Fibroblast of the conjunctiva (primary cell): ENCODE measurements around the gene SPCS2.
"Not testable (repeated sequence)": the region's sequence is repeated elsewhere in the genome, so short reads cannot be mapped to it uniquely, and the experiment has no call there.

ENCODE experiments used
- DNase-seq: peaks from one replicate; pipeline ENCODE4 v3.0.0-alpha.2; 2010; ENCODE audit warnings: low read depth

The SPCS2 gene

GRCh38 chr11:74950374-74950969, 1.4 kb downstream of the SPCS2 start:
- DNase-seq: no peak

- DNase-seq: no peak
These were observed 2.2 kb downstream of the SPCS2 start for GRCh38 chr11:74951226-74951625.

- no peak for DNase-seq
These were observed 3.7 kb downstream of the SPCS2 start for GRCh38 chr11:74952752-74953151.

GRCh38 chr11:74953451-74953850, 4.4 kb downstream of the SPCS2 start:
- no peak for DNase-seq

- no peak for DNase-seq
These were observed 5.1 kb downstream of the SPCS2 start for GRCh38 chr11:74954199-74954598.

- no peak for DNase-seq
These were observed 7.4 kb downstream of the SPCS2 start for GRCh38 chr11:74956397-74957015.

- DNase-seq: no peak
These were observed 9.0 kb downstream of the SPCS2 start for GRCh38 chr11:74957937-74958629.

GRCh38 chr11:74960128-74960527, 11.1 kb downstream of the SPCS2 start:
- not testable (repeated sequence) for DNase-seq

GRCh38 chr11:74966651-74967050, 17.6 kb downstream of the SPCS2 start:
- DNase-seq: no peak

- no peak for DNase-seq
These were observed 21.9 kb downstream of the SPCS2 start for GRCh38 chr11:74970852-74971395.

GRCh38 chr11:74971424-74971823, 22.4 kb downstream of the SPCS2 start:
- no peak for DNase-seq

- DNase-seq: no peak
These were observed 29.0 kb downstream of the SPCS2 start for GRCh38 chr11:74978041-74978440.

GRCh38 chr11:74980634-74981033, 31.6 kb downstream of the SPCS2 start:
- no peak for DNase-seq

- no peak for DNase-seq
These were observed 32.8 kb downstream of the SPCS2 start for GRCh38 chr11:74981888-74982287.

GRCh38 chr11:74984070-74984469, 35.0 kb downstream of the SPCS2 start:
- DNase-seq: no peak

GRCh38 chr11:74984730-74985129, 35.7 kb downstream of the SPCS2 start:
- DNase-seq: no peak

- peak; percentile 50 for DNase-seq
These were observed 39.6 kb downstream of the SPCS2 start, which contains the start of gene NEU3 for GRCh38 chr11:74988541-74989259. Gene NEU3, plus strand, starts transcription at chr11:74988933. Its CDS starts 128 bp downstream, at chr11:74989061.

GRCh38 chr11:74989260-74989638, 40.2 kb downstream of the SPCS2 start:
- DNase-seq: no peak

GRCh38 chr11:74990150-74990549, 41.1 kb downstream of the SPCS2 start:
- DNase-seq: not testable (repeated sequence)

GRCh38 chr11:74990941-74991340, 41.9 kb downstream of the SPCS2 start:
- no peak for DNase-seq

GRCh38 chr11:74992852-74993251, 43.8 kb downstream of the SPCS2 start:
- no peak for DNase-seq

- no peak for DNase-seq
These were observed 51.9 kb downstream of the SPCS2 start for GRCh38 chr11:75000975-75001354.
